ENCODE measurements around the gene GRIPAP1. TPM values are rescaled to one million over a fixed set of nuclear protein-coding genes. Genes with fewer than 3 reads are reported as not detected.

Gene GRIPAP1
- total RNA-seq, 1 donor from 2014 or later = 63.6 TPM

GRCh38 chrX:48975041-48975440 lies 27.0 kb downstream of the GRIPAP1 start:
- Mint-ChIP-seq H3K4me3 (ENCODE audit: unreplicated experiment) (no peak overlapping the region), H3K4me1 (ENCODE audit: unreplicated experiment) (peaks cover 5% of the 10 kb centered on the region), H3K9me3 (ENCODE audit: unreplicated experiment) (no peaks in the 10 kb centered on the region), H3K27me3 (ENCODE audit: unreplicated experiment) (peaks cover 8% of the 10 kb centered on the region), H3K36me3 (ENCODE audit: low read depth, unreplicated experiment) (peaks cover 28% of the 10 kb centered on the region), H3K27ac (ENCODE audit: unreplicated experiment) (peak overlapping the region; percentile 83)
- no peak for TF ChIP-seq CTCF (IDR thresholded peaks at IDR 0.05; ENCODE audit: unreplicated experiment)
- no peak for DNase-seq (ENCODE audit: low spot score)

DNA sequence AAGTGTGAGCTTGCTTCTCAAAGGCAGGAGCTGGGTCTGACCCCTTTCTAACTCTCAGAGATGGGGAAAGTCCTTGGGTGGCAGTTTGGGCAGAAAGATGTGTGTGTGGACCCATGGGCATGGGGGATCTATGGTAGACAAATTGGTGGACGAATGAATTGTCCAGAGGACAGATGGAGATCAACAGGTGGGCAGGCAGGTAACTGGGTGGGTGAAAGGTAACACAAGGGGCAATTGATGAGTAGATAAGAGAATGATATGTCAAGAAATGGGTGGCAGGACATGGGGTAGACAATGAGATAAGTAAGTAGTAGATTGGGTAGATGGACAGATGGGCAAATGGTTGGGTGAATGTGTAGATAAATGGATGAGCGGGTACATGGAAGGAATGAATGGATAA lies 27.5 kb downstream of the GRIPAP1 start:
- peaks cover 5% of the 10 kb centered on the region for H3K4me1 Mint-ChIP-seq (ENCODE audit: unreplicated experiment)
- peaks cover 26% of the 10 kb centered on the region for H3K36me3 Mint-ChIP-seq (ENCODE audit: low read depth, unreplicated experiment)
- peak overlapping the region; percentile 48 for H3K4me3 Mint-ChIP-seq (ENCODE audit: unreplicated experiment)
- TF ChIP-seq CTCF (IDR thresholded peaks at IDR 0.05; ENCODE audit: unreplicated experiment) = no peak
- peak overlapping the region; percentile 83 for H3K27ac Mint-ChIP-seq (ENCODE audit: unreplicated experiment)
- H3K9me3 Mint-ChIP-seq (ENCODE audit: unreplicated experiment) = no peaks in the 10 kb centered on the region
- H3K27me3 Mint-ChIP-seq (ENCODE audit: unreplicated experiment) = peaks cover 8% of the 10 kb centered on the region
- no peak for DNase-seq (ENCODE audit: low spot score)

- Mint-ChIP-seq H3K36me3 (ENCODE audit: low read depth, unreplicated experiment) (peaks cover 26% of the 10 kb centered on the region), H3K9me3 (ENCODE audit: unreplicated experiment) (no peaks in the 10 kb centered on the region), H3K4me1 (ENCODE audit: unreplicated experiment) (peaks cover 5% of the 10 kb centered on the region), H3K4me3 (ENCODE audit: unreplicated experiment) (no peak overlapping the region), H3K27me3 (ENCODE audit: unreplicated experiment) (peaks cover 8% of the 10 kb centered on the region), H3K27ac (ENCODE audit: unreplicated experiment) (no peak overlapping the region)
- no peak for TF ChIP-seq CTCF (IDR thresholded peaks at IDR 0.05; ENCODE audit: unreplicated experiment)
- no peak for DNase-seq (ENCODE audit: low spot score)
These were observed 28.0 kb downstream of the GRIPAP1 start for GRCh38 chrX:48974033-48974432.

- peaks cover 5% of the 10 kb centered on the region for H3K4me1 Mint-ChIP-seq (ENCODE audit: unreplicated experiment)
- peak overlapping the region; percentile 71 for H3K4me3 Mint-ChIP-seq (ENCODE audit: unreplicated experiment)
- peak overlapping the region; percentile 76 for H3K27ac Mint-ChIP-seq (ENCODE audit: unreplicated experiment)
- H3K36me3 Mint-ChIP-seq (ENCODE audit: low read depth, unreplicated experiment) = peaks cover 19% of the 10 kb centered on the region
- no peak for TF ChIP-seq CTCF (IDR thresholded peaks at IDR 0.05; ENCODE audit: unreplicated experiment)
- DNase-seq (ENCODE audit: low spot score) = peak; percentile 41
- H3K27me3 Mint-ChIP-seq (ENCODE audit: unreplicated experiment) = peaks cover 8% of the 10 kb centered on the region
- H3K9me3 Mint-ChIP-seq (ENCODE audit: unreplicated experiment) = no peaks in the 10 kb centered on the region
These were observed 29.6 kb downstream of the GRIPAP1 start for GRCh38 chrX:48972220-48973164.

Data from endothelial cell (in vitro differentiated cells).